Fibroblast of lung (primary cell): Measurements from ENCODE around the gene LENG9.
"Not testable (repeated sequence)": the region's sequence is repeated elsewhere in the genome, so short reads cannot be mapped to it uniquely, and the experiment has no call there.

Experiments used
- CTCF ChIP-seq, 2 donors: IDR thresholded peaks in 1 of 2; conservative IDR thresholded peaks in 1 of 2; 1 replicate in 1 of 2; 2 replicates in 1 of 2; pipeline ENCODE4 v1.5.1; 2011 to 2012; ENCODE audit warnings: low read length in 2 of 2, control low read depth in 1 of 2, inconsistent platforms in 1 of 2, low read depth in 1 of 2, mild to moderate bottlenecking in 1 of 2
- EZH2 ChIP-seq: IDR thresholded peaks from 2 replicates; pipeline ENCODE4 v1.5.1; 2012; ENCODE audit warnings: low read length, control low read depth, mild to moderate bottlenecking; ENCODE audit errors: missing control alignments

- not testable (repeated sequence) for TF ChIP-seq CTCF (conservative IDR thresholded peaks at IDR 0.05 in 1 of 2, IDR thresholded peaks at IDR 0.05 in 1 of 2; ENCODE audit: low read depth in 1 of 2, low read length in 2 of 2); EZH2
Measured at GRCh38 chr19:54497747-54498450, 34.3 kb upstream of the LENG9 start.
